ENCODE data around the gene UBE2A. TPM values are rescaled to one million over a fixed set of nuclear protein-coding genes. Genes with fewer than 3 reads are reported as not detected.

Gene UBE2A
- total RNA-seq, 1 experiment from 2014 or later, result 43.3 TPM

- peaks cover 2% of the 10 kb centered on the region; the same call in 1 of the 2 replicates for H3K36me3 Mint-ChIP-seq
- no peak for TF ChIP-seq USF2 (CRISPR knock-in tag; IDR thresholded peaks at IDR 0.05)
- TF ChIP-seq NR2C2 (CRISPR knock-in tag; IDR thresholded peaks at IDR 0.05), result no peak
- TF ChIP-seq ZBTB43 (CRISPR knock-in tag; IDR thresholded peaks at IDR 0.05), result no peak
- TF ChIP-seq EMX1 (CRISPR knock-in tag; IDR thresholded peaks at IDR 0.05), result no peak
- no peak for TF ChIP-seq HMGXB4 (CRISPR knock-in tag; IDR thresholded peaks at IDR 0.05)
- TF ChIP-seq RELA (CRISPR knock-in tag; IDR thresholded peaks at IDR 0.05; ENCODE audit: borderline replicate concordance), result no peak
- ATAC-seq, result no peak
- H3K4me1 Mint-ChIP-seq, result peaks cover 25% of the 10 kb centered on the region
- no peak overlapping the region for H3K4me3 Mint-ChIP-seq
- ChIA-PET CTCF (no interaction called here), POLR2A (no interaction called here)
- H3K27ac Mint-ChIP-seq, result no peak overlapping the region
- no peaks in the 10 kb centered on the region for H3K9me3 Mint-ChIP-seq
- H3K27me3 Mint-ChIP-seq (ENCODE audit: low read depth), result no peaks in the 10 kb centered on the region; the same call in 1 of the 2 replicates
- no peak for DNase-seq (ENCODE audit: low spot score)
Measured at GRCh38 chrX:119622356-119623232, 48.2 kb downstream of the UBE2A start.

- Mint-ChIP-seq H3K9me3 (no peaks in the 10 kb centered on the region), H3K4me3 (no peak overlapping the region), H3K4me1 (peaks cover 7% of the 10 kb centered on the region), H3K27ac (no peak overlapping the region), H3K36me3 (peaks cover 9% of the 10 kb centered on the region), H3K27me3 (ENCODE audit: low read depth) (no peaks in the 10 kb centered on the region; the same call in 1 of the 2 replicates)
- DNase-seq (ENCODE audit: low spot score) (no peak), ATAC-seq (no peak)
- CTCF ChIA-PET, result interaction anchor here (0.8 kb wide), 1 partner anchor 15 kb away, joined by 4 read pairs; no protein-coding TSS in a partner anchor
- POLR2A ChIA-PET, result interaction anchor here (0.7 kb wide), 1 partner anchor 1130 kb away, joined by 3 read pairs; no protein-coding TSS in a partner anchor
- TF ChIP-seq MXD4 (CRISPR knock-in tag; IDR thresholded peaks at IDR 0.05; ENCODE audit: borderline replicate concordance), result no peak
- no peak for TF ChIP-seq ATF2 (CRISPR knock-in tag; IDR thresholded peaks at IDR 0.05; ENCODE audit: borderline replicate concordance, low read depth)
- TF ChIP-seq FOXK1 (CRISPR knock-in tag; IDR thresholded peaks at IDR 0.05), result no peak
- TF ChIP-seq IRF2 (CRISPR knock-in tag; IDR thresholded peaks at IDR 0.05; ENCODE audit: borderline replicate concordance, low read depth), result no peak
- TF ChIP-seq JAZF1 (CRISPR knock-in tag; IDR thresholded peaks at IDR 0.05), result no peak
- no peak for TF ChIP-seq ZNF416 (CRISPR knock-in tag; IDR thresholded peaks at IDR 0.05)
- TF ChIP-seq TCF7 (CRISPR knock-in tag; IDR thresholded peaks at IDR 0.05; ENCODE audit: low read depth), result no peak
- TF ChIP-seq JUN (CRISPR knock-in tag; IDR thresholded peaks at IDR 0.05), result no peak
- no peak for TF ChIP-seq ELF4 (CRISPR knock-in tag; IDR thresholded peaks at IDR 0.05; ENCODE audit: low read depth)
- TF ChIP-seq PREB (CRISPR knock-in tag; IDR thresholded peaks at IDR 0.05; ENCODE audit: borderline replicate concordance), result no peak
- TF ChIP-seq NR2C2 (CRISPR knock-in tag; IDR thresholded peaks at IDR 0.05), result no peak
- TF ChIP-seq ETV6 (CRISPR knock-in tag; IDR thresholded peaks at IDR 0.05), result no peak
- no peak for TF ChIP-seq RELA (CRISPR knock-in tag; IDR thresholded peaks at IDR 0.05; ENCODE audit: borderline replicate concordance)
- TF ChIP-seq ZNF232 (CRISPR knock-in tag; IDR thresholded peaks at IDR 0.05), result no peak
- TF ChIP-seq PRDM15 (CRISPR knock-in tag; IDR thresholded peaks at IDR 0.05), result no peak
- TF ChIP-seq MLX (CRISPR knock-in tag; IDR thresholded peaks at IDR 0.05), result no peak
Measured at GRCh38 chrX:119624417-119624816, 50.1 kb downstream of the UBE2A start.
